Bladder microvascular endothelial cell (primary cell): Measurements from ENCODE around the gene ALG1. TPM values are rescaled to one million over a fixed set of nuclear protein-coding genes. Genes with fewer than 3 reads are reported as not detected.

Source experiments
- total RNA-seq: library from RNA; depleted of rRNA; stranded (reverse); fragments of >200 nt; gene quantifications from 2 replicates; pipeline ENCODE4 v1.2.3, GENCODE V29; 2014

Gene ALG1, protein sequence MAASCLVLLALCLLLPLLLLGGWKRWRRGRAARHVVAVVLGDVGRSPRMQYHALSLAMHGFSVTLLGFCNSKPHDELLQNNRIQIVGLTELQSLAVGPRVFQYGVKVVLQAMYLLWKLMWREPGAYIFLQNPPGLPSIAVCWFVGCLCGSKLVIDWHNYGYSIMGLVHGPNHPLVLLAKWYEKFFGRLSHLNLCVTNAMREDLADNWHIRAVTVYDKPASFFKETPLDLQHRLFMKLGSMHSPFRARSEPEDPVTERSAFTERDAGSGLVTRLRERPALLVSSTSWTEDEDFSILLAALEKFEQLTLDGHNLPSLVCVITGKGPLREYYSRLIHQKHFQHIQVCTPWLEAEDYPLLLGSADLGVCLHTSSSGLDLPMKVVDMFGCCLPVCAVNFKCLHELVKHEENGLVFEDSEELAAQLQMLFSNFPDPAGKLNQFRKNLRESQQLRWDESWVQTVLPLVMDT
- total RNA-seq, result 23.3 and 28.7 TPM in 2 replicates

DNA sequence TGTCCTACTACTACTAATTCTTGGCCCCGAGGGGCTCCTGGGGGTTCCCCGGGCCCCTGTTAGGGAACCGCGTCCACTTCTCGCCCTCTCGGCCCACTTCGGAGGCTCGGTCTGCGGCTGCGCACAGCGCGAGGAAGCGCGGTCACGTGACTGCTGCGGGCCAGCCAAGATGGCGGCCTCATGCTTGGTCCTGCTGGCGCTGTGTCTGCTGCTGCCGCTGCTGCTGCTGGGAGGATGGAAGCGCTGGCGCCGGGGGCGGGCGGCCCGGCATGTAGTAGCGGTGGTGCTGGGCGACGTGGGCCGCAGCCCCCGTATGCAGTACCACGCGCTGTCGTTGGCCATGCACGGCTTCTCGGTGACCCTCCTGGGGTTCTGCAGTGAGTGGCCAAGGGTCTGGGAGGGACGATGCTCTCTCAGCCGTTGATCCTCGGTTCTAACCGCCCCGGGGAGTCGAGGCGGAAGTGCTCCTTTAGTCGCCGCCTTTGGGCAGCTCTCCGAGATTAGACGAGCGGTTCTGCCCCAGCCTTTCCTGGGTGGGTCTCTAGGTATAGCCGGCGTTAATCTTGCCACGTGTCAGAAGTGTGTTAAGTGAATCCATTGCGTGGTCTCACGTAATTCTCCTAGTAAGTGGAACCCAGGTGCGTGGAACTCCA lies at the start of gene ALG1:
ALG1 (plus strand) TSS at position 163 of the 653 bp plus-strand sequence; CDS start at position 170, 7 bp downstream.

DNA sequence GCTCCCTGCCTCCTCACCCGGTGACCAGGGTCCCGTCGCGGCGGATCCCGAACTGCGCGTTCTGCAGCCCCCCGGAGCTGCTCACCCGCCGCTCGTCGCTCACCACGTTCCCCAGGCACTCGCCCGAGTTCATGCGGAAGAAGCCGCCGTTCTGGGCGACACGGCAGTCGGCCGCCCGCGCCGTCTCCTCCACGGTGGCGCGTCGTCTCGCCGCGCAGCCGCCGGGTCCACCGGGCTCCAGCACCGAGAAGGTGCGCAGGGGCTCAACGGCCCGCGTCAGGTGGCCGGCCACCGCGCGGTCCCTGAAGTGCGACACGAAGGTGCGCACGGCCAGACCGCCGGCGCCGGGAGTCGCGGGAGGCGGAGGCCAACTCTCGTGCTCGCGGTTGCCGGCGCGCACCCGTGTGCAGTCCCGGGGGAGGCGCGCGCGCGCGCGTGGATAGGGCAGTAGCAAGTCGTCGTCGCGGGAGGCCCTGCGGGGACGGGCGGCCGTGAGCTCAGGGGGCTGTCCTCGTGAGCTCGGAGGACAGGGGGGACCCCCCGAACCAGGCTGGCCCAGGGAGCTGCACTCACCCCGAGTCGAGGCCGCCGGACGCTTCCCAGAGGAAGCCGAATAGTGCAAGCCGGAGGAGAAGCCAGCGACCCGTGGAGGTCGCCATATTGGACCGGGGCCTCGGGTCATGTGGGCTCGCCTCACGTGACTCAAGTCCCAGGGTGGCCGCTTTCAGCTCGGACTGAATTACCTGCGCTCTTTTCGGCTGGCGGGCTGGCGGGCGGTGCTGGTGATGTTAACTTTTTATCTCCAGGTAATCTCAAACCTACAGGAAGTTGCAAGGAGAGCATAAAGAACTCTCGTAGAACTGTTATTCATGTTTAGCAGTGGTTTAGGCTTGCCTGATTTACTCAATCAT lies 38.1 kb upstream of the ALG1 start, which contains the start of gene NAGPA:
NAGPA (minus strand) TSS at position 680 of the 911 bp plus-strand sequence; CDS start at position 659, 21 bp downstream.

DNA sequence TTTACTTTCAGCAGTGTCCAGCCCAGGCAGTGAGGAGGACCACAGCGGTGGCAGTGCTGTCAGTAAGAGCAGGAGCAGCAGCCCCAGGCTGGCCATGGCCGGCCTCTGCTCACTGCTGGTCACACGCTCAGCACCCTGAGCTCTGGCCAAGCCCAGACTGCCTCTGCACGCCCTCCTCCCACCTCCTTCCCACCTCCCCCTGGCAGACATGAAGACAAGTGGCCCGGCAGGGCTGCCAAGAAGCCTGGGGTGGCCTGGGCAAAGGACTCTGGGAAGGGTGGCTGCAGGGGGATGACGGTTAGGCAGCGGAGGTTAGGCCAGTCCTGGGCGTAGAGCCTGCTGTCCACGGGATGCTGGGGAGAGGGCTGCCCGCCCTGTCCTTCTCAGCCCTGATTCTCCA lies 5.8 kb upstream of the ALG1 start, which contains the start of gene C16orf89:
C16orf89 (minus strand) TSS at position 144 of the 400 bp plus-strand sequence; CDS start at position 96, 48 bp downstream.

DNA sequence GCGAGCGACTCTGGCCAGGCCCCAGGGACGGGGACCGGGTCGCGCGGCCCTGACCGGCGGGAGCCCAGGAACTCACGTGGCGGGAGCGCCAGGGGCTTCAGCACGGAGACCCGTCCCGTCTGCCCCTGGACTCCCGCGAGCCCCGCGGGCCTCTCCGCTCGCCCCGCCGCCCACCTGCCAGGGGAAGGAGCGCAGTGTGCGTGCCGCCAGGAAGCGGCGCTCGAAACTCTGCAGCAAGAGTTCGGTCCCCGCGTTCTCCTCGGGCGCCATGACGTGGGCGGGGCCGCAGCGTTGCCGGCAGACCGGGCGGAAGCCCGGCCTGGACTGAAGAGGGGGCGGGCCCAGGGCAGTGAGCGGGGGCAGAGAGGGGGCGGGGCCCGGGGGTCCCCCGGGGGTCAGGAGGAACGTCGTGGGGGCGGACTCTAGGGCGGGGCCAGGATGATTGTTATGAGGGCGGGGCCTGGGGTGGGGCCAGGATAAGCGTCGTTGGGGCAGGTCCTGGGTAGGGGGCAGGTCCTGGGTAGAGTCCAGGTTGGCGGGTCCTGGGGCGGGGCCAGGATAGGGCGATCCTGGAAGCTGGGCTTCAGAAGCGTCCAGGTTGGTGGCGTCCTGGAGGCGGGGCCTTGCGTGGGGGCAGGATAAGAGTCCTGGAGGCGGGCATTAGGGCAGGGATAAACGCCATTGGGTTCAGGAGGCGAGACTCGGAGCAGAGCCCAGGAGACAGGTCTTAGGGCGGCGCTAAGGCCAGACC lies 26.0 kb downstream of the ALG1 start, which contains the start of gene EEF2KMT:
EEF2KMT (minus strand) TSS at position 326 of the 751 bp plus-strand sequence; CDS start at position 270, 56 bp downstream.

Other genes starting within 250 kb of the ALG1 start
- gene GLYR1, start 224.6 kb upstream of the ALG1 start, total RNA-seq, result 41.9 and 98.2 TPM in 2 replicates
- 18.6 and 37.6 TPM in 2 replicates for gene UBN1, start 224.4 kb upstream of the ALG1 start, total RNA-seq
- 0.81 and 8.4 TPM in 2 replicates for gene PPL, start 134.7 kb upstream of the ALG1 start, total RNA-seq
- gene SEC14L5, start 113.5 kb upstream of the ALG1 start, total RNA-seq, result under 0.01 and 0.06 TPM in 2 replicates
- 16.7 and 21.4 TPM in 2 replicates for gene NAGPA, start 37.9 kb upstream of the ALG1 start, total RNA-seq
- not detected in 2 replicates for gene C16orf89, start 5.9 kb upstream of the ALG1 start, total RNA-seq
- 5.5 and 12.3 TPM in 2 replicates for gene EEF2KMT, start 26.0 kb downstream of the ALG1 start, total RNA-seq